Left colon (tissue), 2 donors: ENCODE data around the gene TRIAP1. TPM values are rescaled to one million over a fixed set of nuclear protein-coding genes. Genes with fewer than 3 reads are reported as not detected.

Source experiments
- ATAC-seq: fragments of 200-7000 bp; cut with Tn5 transposase; one replicate; pipeline ENCODE4 v1.9.1; 2020; ENCODE audit warnings: mild to moderate bottlenecking, moderate library complexity
- DNase-seq, 2 donors: peaks; one replicate each; pipeline ENCODE4 v3.0.0-alpha.2; 2020
- intact Hi-C, 2 donors: fragments of 100-400 bp; cut with DNase I in 1 of 2; cut with micrococcal nuclease in 1 of 2; formaldehyde crosslinking; loops; one replicate each; pipeline versions ENCODE4 v1.11.2 to v1.14.0; 2022; cut with DNase I, micrococcal nuclease
- total RNA-seq, 2 donors: library from RNA; stranded (reverse); fragmentation: NEBNext Ultra II Directional; extraction: Animal tissue kit (Norgen Biotek cat#: 25700); gene quantifications; one replicate each; pipeline ENCODE4 v1.2.1, GENCODE V29; 2021
- donor health status: DM: no; HTN: no; CAD: no.
- donor health status: DM: yes; HTN: yes; CAD: no.

The TRIAP1 gene
- total RNA-seq, 2 donors from 2014 or later, result 14.1 to 20.1 TPM

- peak; percentile 36 for ATAC-seq
- intact Hi-C loops, result no loop called here
- peak; percentile 45 to 68 for DNase-seq
These were observed 6.4 kb downstream of the TRIAP1 start for GRCh38 chr12:120439646-120440247.

DNA sequence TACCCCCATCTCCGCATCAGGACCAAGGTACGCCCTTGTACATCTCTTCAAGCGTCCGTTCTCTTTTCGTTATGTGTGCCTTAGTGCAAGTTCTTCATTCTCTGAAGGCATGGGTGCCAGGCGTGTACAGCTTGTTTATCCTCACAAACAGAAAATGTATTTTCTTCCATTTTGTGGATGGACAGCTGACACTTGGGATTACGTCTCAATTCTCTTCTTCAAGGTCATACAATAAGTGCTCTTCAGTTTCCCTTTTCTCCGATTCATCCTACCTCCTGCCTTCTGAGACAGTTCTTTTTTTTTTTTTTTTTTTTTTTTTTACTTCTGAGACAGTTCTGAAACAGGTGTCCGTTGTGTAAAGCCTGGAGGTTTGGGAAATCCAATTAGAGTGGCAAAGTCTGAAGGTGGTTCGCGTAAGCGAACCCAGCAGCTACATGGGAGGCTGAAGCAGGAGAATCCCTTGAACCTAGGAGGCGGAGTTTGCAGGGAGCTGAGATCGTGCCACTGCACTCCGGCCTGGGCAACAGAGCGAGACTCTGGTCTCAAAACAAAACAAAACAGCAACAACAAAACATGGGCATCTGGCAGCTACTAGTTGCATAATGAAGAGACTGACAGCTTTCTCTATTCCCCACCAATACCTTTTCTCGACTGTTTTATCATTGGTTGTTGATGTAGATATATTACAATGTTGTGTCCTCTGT is 7.5 kb downstream of the TRIAP1 start:
- intact Hi-C loops, result no loop called here
- ATAC-seq (peak; percentile 20), DNase-seq (no peak)

DNA sequence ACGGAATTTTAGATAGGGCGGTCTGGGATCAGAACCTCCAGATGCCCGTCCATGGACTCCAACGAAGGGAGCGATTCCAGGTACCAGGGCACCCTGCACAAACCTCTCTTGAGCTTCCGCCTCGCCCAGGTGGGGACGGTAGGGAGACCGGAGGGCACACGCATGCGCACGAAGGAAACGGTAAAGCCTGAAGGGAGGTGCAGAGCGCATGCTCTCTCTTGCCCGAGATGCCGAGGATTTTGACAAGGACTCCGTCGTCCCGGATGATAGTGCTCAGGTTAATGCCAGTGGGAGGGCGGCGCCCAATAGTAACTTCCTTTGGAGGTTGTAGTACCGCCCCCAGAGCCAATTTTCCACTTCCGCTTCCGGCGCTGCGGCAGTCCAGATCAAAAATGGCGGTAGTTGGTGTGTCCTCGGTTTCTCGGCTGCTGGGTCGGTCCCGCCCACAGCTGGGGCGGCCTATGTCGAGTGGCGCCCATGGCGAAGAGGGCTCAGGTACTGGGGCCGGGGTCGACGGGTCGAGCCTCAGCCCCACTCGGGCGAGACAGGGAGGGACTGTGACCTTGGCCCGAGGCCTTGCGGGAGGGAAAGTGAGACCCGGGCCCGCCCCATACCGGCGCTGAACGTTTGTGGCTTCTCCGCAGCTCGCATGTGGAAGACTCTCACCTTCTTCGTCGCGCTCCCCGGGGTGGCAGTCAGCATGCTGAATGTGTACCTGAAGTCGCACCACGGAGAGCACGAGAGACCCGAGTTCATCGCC is 8.3 kb downstream of the TRIAP1 start, which contains the start of gene COX6A1:
Gene COX6A1 (plus strand): TSS at position 379 of the 760 bp plus-strand sequence. CDS start 14 bp downstream, at position 393.
- DNase-seq (peak; percentile 97 to 99), ATAC-seq (peak; percentile 95)
- intact Hi-C loops, result no loop called here

GRCh38 chr12:120432772-120433525 is 13.2 kb downstream of the TRIAP1 start:
- intact Hi-C loops, result no loop called here
- DNase-seq (no peak), ATAC-seq (no peak)

DNA sequence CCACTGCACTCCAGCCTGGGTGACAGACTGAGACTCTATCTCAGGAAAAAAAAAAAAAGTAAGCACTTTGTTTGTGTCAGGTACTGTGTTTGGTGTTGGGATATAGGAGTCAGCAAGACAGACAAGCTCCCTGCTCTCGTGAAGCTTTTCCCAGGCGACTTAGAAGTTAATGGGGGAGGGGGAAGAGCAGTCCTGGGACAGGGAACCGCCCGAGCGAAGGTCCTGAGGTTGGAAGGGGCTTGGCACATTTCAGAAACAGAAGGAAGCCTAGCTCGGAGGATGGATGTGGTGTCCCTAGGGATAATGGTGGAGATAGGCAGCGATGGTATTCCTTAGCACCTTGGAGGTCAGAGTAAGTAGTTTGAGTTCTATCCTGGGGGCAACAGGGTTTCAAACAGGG is 16.8 kb downstream of the TRIAP1 start:
- DNase-seq (peak in 1 of 2 donors; percentile 37), ATAC-seq (peak; percentile 61)
- intact Hi-C loops, result loop anchor here (10.0 kb wide), 1 partner anchor 75 kb away; no protein-coding TSS in a partner anchor

DNA sequence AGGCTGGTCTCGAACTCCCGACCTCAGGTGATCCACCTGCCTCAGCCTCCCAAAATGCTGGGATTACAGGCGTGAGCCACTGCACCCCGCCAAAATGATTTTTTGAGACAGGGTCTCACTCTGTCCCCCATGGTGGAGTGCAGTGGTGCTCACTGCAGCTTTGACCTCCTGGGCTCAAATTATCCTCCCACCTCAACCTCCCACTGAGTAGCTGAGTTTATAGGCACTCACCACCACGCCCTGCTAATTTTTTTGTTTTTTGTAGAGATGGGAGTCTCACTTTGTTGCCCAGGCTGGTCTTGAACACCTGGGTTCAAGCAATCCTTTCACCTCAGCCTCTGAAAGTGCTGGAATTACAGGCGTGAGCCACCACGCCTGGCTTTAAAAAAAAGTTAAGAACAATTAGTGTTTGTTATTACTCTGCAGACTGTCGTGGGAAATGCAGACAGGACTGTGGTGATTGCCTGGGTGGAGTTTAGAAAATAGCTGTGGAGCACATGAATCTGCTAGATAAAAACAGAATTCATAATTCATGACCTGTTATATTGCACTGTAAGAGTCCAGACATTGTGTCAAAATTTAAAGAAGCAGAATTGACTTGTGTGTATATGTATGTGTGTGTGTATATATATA is 17.5 kb downstream of the TRIAP1 start:
- intact Hi-C loops, result loop anchor here (10.0 kb wide), 1 partner anchor 74 kb away; no protein-coding TSS in a partner anchor
- DNase-seq, result peak in 1 of 2 donors; percentile 25
- peak; percentile 84 for ATAC-seq

- no peak for DNase-seq
- ATAC-seq, result no peak
- intact Hi-C loops, result loop anchor here (10.0 kb wide), 1 partner anchor 71 kb away; no protein-coding TSS in a partner anchor
These were observed 20.4 kb downstream of the TRIAP1 start for GRCh38 chr12:120425797-120426196.

DNA sequence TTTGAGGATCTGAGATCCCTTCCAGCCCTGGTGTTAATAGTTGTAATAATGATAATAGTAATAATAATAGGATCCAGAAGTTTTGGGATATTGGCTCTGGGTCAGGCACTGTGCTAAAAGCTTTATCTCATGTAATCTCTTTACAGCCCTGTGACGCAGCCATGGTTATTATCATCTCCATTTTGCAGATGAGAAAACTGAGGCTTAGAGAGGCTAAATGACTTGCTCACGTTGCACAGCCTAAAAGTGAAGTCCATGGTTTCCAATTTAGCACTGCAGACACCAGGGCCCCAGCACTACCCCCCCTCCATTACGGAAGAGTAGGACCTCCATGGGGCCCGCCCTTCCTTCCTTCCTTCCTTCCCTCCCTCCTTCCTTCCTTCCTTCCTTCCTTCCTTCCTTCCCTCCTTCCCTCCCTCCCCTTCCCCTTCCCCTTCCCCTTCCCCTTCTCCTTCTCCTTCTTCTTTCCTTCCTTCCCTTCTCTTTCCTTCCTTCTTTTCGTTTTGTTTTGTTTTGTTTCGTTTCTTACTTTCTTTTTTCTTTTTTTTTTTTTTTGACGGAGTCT is 23.2 kb downstream of the TRIAP1 start:
- ATAC-seq (no peak), DNase-seq (no peak)
- intact Hi-C loops, result loop anchor here (10.0 kb wide), 1 partner anchor 68 kb away; no protein-coding TSS in a partner anchor

- ATAC-seq, result no peak
- no peak for DNase-seq
- intact Hi-C loops, result loop anchor here (10.0 kb wide), 1 partner anchor 67 kb away; no protein-coding TSS in a partner anchor
These were observed 24.5 kb downstream of the TRIAP1 start for GRCh38 chr12:120421701-120422100.

DNA sequence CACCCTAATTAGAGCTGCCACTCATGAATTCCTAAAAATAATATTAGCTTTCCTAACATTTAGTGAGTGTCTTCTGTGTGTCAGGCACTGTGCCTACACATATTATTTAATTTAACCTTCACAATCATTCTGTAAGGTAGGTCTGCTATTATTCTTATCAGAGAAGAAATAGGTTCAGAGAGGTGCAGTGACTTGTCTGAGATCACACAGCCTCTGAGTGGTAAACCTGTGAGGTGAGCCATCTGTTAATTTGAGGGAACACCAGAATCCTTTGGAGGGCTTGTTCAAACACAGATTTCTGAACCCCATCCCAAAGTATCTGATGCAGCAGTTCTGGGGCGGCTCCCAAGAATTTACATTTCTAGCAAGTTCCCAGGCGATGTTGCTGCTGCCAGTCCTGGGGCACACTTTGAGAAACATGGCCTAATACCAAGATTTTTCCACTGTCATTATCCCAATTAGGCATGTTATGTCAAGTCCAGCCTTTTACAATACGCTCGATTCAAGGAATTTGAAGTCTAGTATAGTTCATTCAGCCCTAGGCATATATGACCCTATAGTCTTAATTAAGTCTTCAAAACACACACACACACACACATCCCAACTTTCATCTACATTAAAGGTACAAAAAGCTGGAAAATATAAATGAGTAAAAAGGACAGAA is 28.1 kb downstream of the TRIAP1 start:
- intact Hi-C loops, result no loop called here
- DNase-seq (no peak), ATAC-seq (no peak)

DNA sequence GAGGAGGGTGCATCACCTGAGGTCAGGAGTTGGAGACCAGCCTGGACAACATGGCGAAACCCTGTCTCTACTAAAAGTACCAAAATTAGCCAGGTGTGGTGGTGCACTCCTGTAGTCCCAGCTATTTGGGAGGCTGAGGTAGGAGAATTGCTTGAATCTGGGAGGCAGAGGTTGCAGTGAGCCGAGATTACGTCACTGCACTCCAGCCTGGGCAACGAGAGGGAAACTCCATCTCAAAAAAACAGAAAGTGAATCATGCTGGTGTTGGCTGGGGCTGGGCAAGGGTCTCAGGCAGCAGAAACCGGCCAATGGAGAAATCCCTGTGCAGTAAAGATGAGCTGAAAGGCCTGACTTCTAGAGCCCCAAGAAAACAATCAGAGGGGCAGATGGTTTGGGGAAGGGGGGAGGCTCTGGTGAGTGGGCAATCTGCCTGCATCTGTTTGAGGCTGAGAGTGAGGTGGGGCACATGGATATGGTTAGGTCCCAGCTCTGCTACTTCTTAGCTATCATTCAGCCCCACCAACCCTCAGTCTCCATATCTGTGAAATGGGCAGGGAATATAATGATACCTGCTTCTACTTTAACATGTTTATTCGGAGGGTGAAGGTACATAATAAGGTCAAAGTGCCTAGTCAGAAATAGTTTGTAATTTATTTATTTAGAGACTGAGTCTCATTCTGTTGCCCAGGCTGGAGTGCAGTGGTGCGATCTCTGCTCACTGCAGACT is 29.5 kb downstream of the TRIAP1 start:
- intact Hi-C loops, result no loop called here
- DNase-seq (no peak), ATAC-seq (no peak)

GRCh38 chr12:120413901-120414695 is 32.1 kb downstream of the TRIAP1 start:
- intact Hi-C loops, result no loop called here
- DNase-seq (peak; percentile 32 to 48), ATAC-seq (peak; percentile 98)

- intact Hi-C loops, result no loop called here
- DNase-seq, result no peak
- no peak for ATAC-seq
These were observed 33.8 kb downstream of the TRIAP1 start for GRCh38 chr12:120412421-120412820.

- no peak for DNase-seq
- ATAC-seq, result no peak
- intact Hi-C loops, result no loop called here
These were observed 37.4 kb downstream of the TRIAP1 start for GRCh38 chr12:120408771-120409170.

GRCh38 chr12:120406553-120406952 is 39.6 kb downstream of the TRIAP1 start:
- peak; percentile 12 for ATAC-seq
- no peak for DNase-seq
- intact Hi-C loops, result no loop called here

- ATAC-seq, result peak; percentile 95
These were observed 40.1 kb downstream of the TRIAP1 start for GRCh38 chr12:120406069-120406468.

More at GRCh38 chr12:120406069-120406468, 40.1 kb downstream of the TRIAP1 start:
- intact Hi-C loops, result no loop called here
- no peak for DNase-seq
